ENCODE measurements around the gene CPNE7.
A peak's percentile ranks its signal among the peaks of the same experiment; 100 is the strongest.

Gene CPNE7

DNA sequence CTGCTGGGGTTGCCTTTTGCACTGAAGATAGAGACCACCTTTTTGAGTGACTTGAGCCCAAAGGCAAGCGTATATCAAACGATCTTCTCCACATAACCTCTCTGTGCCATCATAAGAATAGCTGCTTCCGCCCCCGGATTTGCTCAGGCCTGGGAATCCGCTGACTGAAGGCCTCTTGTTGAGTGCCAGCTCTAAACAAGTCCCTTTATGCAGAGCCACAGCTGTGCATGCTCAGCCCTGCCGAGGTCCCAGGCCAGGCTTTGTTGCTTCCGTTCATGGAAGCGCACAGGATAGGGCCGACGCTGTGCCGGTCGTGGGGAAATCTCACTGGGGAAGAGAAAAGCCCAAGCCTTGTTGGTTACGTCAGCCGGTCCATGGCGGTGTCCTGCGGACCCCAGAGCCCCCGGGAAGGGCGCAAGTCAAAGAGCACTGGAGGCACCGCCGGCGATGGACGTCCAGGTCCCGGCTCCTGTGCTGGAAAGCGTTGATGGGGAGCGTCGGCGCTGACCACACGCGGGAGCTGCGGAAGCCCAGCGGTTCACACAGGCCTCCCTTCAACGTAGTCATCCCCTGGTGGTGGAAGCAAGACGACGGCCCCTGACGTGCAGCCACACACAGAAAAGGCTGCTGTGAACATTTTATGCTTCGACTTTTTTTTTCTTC lies 38.5 kb upstream of the CPNE7 start:
- Histone ChIP-seq H3K4me3 (ENCODE audit: insufficient read length, low read depth) (no peak overlapping the region), H3K9ac (ENCODE audit: insufficient read length, low read depth) (no peak overlapping the region), H3K4me1 (ENCODE audit: insufficient read depth, insufficient read length) (peaks cover 5% of the 10 kb centered on the region), H3K27me3 (ENCODE audit: insufficient read depth, insufficient read length) (no peaks in the 10 kb centered on the region), H3K9me3 (ENCODE audit: insufficient read depth, low read length) (no peaks in the 10 kb centered on the region), H3K36me3 (ENCODE audit: insufficient read depth, insufficient read length, low read length) (peaks cover 94% of the 10 kb centered on the region)
- no peak for TF ChIP-seq ZNF274 (IDR thresholded peaks at IDR 0.05; ENCODE audit: low read depth, low read length)
- TF ChIP-seq SUZ12 (IDR thresholded peaks at IDR 0.05; ENCODE audit: extremely low read depth, insufficient read depth, insufficient read length) = no peak
- no peak for TF ChIP-seq YY1 (IDR thresholded peaks at IDR 0.05; ENCODE audit: insufficient read depth, insufficient read length)
- no peak for DNase-seq (ENCODE audit: low read depth, low spot score)

DNA sequence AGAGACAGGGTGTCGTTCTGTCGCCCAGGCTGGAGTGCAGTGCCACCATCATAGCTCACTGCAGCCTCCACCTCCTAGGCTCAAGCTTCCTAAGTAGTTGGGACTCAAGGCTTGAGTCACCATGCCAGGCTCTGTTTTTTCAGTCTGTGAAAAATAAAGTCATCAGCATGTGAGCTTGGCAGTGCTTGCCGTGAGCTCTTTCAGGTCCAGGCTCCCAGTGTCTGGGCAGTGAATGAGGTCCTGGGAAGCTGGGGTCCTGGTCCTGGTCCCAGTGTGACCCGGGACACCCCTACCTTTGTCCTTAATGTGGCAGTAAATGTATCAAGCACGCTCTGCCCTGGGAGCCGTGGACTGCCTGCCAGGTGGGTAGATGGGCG lies 38.0 kb upstream of the CPNE7 start:
- Histone ChIP-seq H3K36me3 (ENCODE audit: insufficient read depth, insufficient read length, low read length) (peaks cover 93% of the 10 kb centered on the region), H3K4me3 (ENCODE audit: insufficient read length, low read depth) (no peak overlapping the region)
- no peak for DNase-seq (ENCODE audit: low read depth, low spot score)

DNA sequence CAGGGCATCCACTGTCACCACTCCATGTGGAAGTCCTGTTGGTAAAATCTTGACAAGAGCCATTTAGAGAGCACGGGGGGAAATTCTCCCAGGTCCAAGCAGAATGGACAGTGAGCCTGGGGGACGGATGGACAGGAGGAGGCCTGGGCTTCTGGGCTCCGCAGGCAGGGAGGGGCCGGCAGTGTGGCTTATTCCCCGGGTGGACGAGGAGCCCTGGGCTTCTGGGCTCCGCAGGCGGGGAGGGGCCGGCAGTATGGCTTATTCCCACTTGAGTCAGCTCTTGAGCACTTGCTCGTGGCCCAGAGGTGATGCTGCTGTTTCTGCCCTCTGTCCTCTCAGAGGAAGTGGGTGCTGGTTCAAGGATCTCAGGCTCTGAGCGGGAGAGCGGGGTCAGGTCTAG lies 37.3 kb upstream of the CPNE7 start:
- peak overlapping the region; percentile 32 for H3K9ac ChIP-seq (ENCODE audit: insufficient read length, low read depth)
- no peak for DNase-seq (ENCODE audit: low read depth, low spot score)
- H3K4me3 ChIP-seq (ENCODE audit: insufficient read length, low read depth) = no peak overlapping the region
- H3K36me3 ChIP-seq (ENCODE audit: insufficient read depth, insufficient read length, low read length) = peaks cover 91% of the 10 kb centered on the region
- peaks cover 5% of the 10 kb centered on the region for H3K4me1 ChIP-seq (ENCODE audit: insufficient read depth, insufficient read length)
- no peaks in the 10 kb centered on the region for H3K9me3 ChIP-seq (ENCODE audit: insufficient read depth, low read length)
- H3K27me3 ChIP-seq (ENCODE audit: insufficient read depth, insufficient read length) = no peaks in the 10 kb centered on the region
- TF ChIP-seq ZNF274 (IDR thresholded peaks at IDR 0.05; ENCODE audit: low read depth, low read length) (no peak), SUZ12 (IDR thresholded peaks at IDR 0.05; ENCODE audit: extremely low read depth, insufficient read depth, insufficient read length) (no peak), YY1 (IDR thresholded peaks at IDR 0.05; ENCODE audit: insufficient read depth, insufficient read length) (no peak)

More for the DNA sequence above, 38.0 kb upstream of the CPNE7 start:
- no peak overlapping the region for H3K9ac ChIP-seq (ENCODE audit: insufficient read length, low read depth)
- no peaks in the 10 kb centered on the region for H3K27me3 ChIP-seq (ENCODE audit: insufficient read depth, insufficient read length)
- H3K9me3 ChIP-seq (ENCODE audit: insufficient read depth, low read length) = no peaks in the 10 kb centered on the region
- peaks cover 5% of the 10 kb centered on the region for H3K4me1 ChIP-seq (ENCODE audit: insufficient read depth, insufficient read length)
- TF ChIP-seq ZNF274 (IDR thresholded peaks at IDR 0.05; ENCODE audit: low read depth, low read length) = no peak
- TF ChIP-seq SUZ12 (IDR thresholded peaks at IDR 0.05; ENCODE audit: extremely low read depth, insufficient read depth, insufficient read length) = no peak
- no peak for TF ChIP-seq YY1 (IDR thresholded peaks at IDR 0.05; ENCODE audit: insufficient read depth, insufficient read length)

DNA sequence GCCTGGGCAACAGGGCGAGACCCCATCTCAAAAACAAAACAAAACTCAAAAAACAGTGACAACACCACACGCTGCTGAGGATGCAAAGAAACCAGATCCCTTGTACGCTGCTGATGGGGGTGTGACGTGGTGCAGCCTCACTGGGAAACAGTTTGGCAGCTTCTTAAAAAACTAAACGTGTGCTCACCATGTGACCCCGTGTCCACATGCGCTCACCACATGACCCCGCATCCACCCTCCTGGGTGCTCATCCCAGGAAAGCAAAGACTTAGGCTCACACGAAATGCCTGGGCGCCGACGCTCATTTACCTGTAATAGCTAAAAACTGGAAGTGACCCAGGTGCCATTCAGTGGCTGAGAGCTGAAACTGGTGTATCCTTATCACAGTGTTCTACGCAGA lies 35.0 kb upstream of the CPNE7 start:
- no peaks in the 10 kb centered on the region for H3K27me3 ChIP-seq (ENCODE audit: insufficient read depth, insufficient read length)
- no peak for DNase-seq (ENCODE audit: low read depth, low spot score)
- TF ChIP-seq YY1 (IDR thresholded peaks at IDR 0.05; ENCODE audit: insufficient read depth, insufficient read length) (no peak), ZNF274 (IDR thresholded peaks at IDR 0.05; ENCODE audit: low read depth, low read length) (no peak), SUZ12 (IDR thresholded peaks at IDR 0.05; ENCODE audit: extremely low read depth, insufficient read depth, insufficient read length) (no peak)
- H3K36me3 ChIP-seq (ENCODE audit: insufficient read depth, insufficient read length, low read length) = peaks cover 91% of the 10 kb centered on the region
- no peaks in the 10 kb centered on the region for H3K9me3 ChIP-seq (ENCODE audit: insufficient read depth, low read length)
- no peak overlapping the region for H3K9ac ChIP-seq (ENCODE audit: insufficient read length, low read depth)
- peaks cover 5% of the 10 kb centered on the region for H3K4me1 ChIP-seq (ENCODE audit: insufficient read depth, insufficient read length)
- H3K4me3 ChIP-seq (ENCODE audit: insufficient read length, low read depth) = no peak overlapping the region

DNA sequence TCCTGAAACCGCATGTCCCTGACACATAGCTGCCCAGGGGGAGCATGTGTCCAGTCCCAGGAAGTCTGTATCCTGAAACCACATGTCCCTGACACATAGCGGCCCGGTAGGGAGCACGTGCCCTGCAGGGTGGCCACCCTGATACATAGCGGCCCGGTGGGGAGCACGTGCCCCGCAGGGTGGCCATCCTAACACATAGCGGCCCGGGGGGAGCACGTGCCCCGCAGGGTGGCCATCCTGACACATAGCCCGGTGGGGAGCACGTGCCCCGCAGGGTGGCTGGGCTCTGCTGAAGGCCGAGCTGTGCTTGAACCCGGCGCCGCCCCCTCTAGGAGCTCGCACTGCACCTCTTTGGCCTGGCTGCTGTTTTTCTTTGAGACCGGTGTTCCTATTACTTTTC lies 33.8 kb upstream of the CPNE7 start:
- TF ChIP-seq ZNF274 (IDR thresholded peaks at IDR 0.05; ENCODE audit: low read depth, low read length) (no peak), YY1 (IDR thresholded peaks at IDR 0.05; ENCODE audit: insufficient read depth, insufficient read length) (no peak), SUZ12 (IDR thresholded peaks at IDR 0.05; ENCODE audit: extremely low read depth, insufficient read depth, insufficient read length) (no peak)
- Histone ChIP-seq H3K4me1 (ENCODE audit: insufficient read depth, insufficient read length) (peaks cover 5% of the 10 kb centered on the region), H3K9me3 (ENCODE audit: insufficient read depth, low read length) (no peaks in the 10 kb centered on the region), H3K27me3 (ENCODE audit: insufficient read depth, insufficient read length) (no peaks in the 10 kb centered on the region), H3K36me3 (ENCODE audit: insufficient read depth, insufficient read length, low read length) (peaks cover 95% of the 10 kb centered on the region), H3K9ac (ENCODE audit: insufficient read length, low read depth) (no peak overlapping the region), H3K4me3 (ENCODE audit: insufficient read length, low read depth) (no peak overlapping the region)
- DNase-seq (ENCODE audit: low read depth, low spot score) = no peak

DNA sequence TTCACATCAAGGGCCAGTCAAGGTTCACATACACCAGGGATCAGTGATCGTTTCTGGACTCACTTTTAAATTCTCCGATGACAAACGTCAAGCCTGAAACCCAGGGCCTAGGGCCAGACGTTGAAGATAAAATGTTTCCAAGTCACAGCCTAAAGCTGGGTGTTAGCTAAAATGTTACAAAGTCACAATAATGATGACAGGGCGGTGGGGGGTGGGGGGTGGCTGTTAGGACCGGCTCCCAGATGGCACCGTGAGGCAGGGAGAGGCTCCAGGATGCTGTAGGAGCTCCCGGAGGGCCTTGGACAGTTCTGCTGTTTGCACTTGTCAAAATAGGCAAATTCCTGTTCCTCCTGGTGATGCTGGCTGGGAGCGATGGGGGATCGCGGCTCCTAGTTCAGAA lies 31.4 kb upstream of the CPNE7 start:
- peaks cover 5% of the 10 kb centered on the region for H3K4me1 ChIP-seq (ENCODE audit: insufficient read depth, insufficient read length)
- no peaks in the 10 kb centered on the region for H3K9me3 ChIP-seq (ENCODE audit: insufficient read depth, low read length)
- no peaks in the 10 kb centered on the region for H3K27me3 ChIP-seq (ENCODE audit: insufficient read depth, insufficient read length)
- H3K9ac ChIP-seq (ENCODE audit: insufficient read length, low read depth) = no peak overlapping the region
- DNase-seq (ENCODE audit: low read depth, low spot score) = no peak
- TF ChIP-seq SUZ12 (IDR thresholded peaks at IDR 0.05; ENCODE audit: extremely low read depth, insufficient read depth, insufficient read length) (no peak), ZNF274 (IDR thresholded peaks at IDR 0.05; ENCODE audit: low read depth, low read length) (no peak), YY1 (IDR thresholded peaks at IDR 0.05; ENCODE audit: insufficient read depth, insufficient read length) (no peak)
- H3K36me3 ChIP-seq (ENCODE audit: insufficient read depth, insufficient read length, low read length) = peaks cover 95% of the 10 kb centered on the region
- no peak overlapping the region for H3K4me3 ChIP-seq (ENCODE audit: insufficient read length, low read depth)

DNA sequence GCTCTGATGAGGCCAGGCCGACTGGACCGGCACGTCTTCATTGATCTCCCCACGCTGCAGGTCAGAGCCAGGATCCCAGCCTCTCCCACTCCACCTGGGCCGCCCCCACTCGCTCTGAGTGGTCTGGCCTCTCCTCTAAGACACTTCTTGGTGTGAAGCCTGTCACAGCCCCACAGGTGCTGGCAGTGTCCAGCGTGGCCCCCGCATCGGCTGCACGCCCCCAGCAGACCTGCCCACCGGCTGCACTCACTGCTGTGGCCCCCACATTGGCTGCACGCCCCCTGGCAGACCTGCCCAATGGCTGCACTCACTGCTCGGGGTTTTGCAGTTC lies 30.9 kb upstream of the CPNE7 start:
- Histone ChIP-seq H3K4me1 (ENCODE audit: insufficient read depth, insufficient read length) (peaks cover 5% of the 10 kb centered on the region), H3K27me3 (ENCODE audit: insufficient read depth, insufficient read length) (no peaks in the 10 kb centered on the region)

More for the DNA sequence above, 30.9 kb upstream of the CPNE7 start:
- DNase-seq (ENCODE audit: low read depth, low spot score) = no peak
- Histone ChIP-seq H3K9ac (ENCODE audit: insufficient read length, low read depth) (no peak overlapping the region), H3K9me3 (ENCODE audit: insufficient read depth, low read length) (no peaks in the 10 kb centered on the region), H3K4me3 (ENCODE audit: insufficient read length, low read depth) (no peak overlapping the region), H3K36me3 (ENCODE audit: insufficient read depth, insufficient read length, low read length) (peaks cover 96% of the 10 kb centered on the region)
- TF ChIP-seq YY1 (IDR thresholded peaks at IDR 0.05; ENCODE audit: insufficient read depth, insufficient read length) (no peak), SUZ12 (IDR thresholded peaks at IDR 0.05; ENCODE audit: extremely low read depth, insufficient read depth, insufficient read length) (no peak), ZNF274 (IDR thresholded peaks at IDR 0.05; ENCODE audit: low read depth, low read length) (no peak)
